ENCODE data around the gene GLDN.

Gene GLDN

DNA sequence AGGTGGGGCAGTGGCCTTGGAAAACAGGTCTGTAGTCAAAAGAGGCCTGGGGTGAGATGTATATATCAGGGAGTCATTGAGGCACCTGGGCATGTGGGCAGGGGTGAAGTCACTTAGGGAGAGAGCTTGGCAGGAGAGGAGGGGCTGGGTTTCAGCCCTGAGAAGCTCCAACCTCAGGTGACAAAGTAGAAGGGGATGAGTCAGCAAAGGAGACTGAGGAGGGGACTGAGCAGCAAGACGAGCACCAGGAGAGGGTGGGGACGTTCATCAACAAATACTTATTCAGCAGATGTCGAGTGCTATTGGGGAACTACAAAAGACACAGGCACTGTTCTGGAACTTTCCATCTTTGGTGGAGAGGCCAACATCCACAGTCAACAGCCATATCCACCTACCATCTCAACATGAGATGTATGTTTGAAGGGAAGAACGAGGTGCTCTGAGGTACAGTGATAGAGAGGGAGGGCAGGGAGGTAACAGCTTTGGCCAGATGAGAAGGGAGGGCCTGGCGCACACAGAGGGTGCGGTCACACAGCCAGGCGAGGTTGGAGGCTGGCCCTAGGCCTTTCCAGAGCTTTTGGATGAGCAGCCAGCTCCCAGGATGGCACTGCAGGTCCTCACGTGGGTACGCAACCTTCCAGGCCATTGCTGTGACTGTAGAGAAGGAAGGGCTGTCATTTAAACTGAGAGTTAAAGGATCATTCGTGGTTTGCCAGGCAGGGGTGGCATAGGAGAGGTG, 45.7 kb downstream of the GLDN start:
- TF ChIP-seq, protein P1, sequence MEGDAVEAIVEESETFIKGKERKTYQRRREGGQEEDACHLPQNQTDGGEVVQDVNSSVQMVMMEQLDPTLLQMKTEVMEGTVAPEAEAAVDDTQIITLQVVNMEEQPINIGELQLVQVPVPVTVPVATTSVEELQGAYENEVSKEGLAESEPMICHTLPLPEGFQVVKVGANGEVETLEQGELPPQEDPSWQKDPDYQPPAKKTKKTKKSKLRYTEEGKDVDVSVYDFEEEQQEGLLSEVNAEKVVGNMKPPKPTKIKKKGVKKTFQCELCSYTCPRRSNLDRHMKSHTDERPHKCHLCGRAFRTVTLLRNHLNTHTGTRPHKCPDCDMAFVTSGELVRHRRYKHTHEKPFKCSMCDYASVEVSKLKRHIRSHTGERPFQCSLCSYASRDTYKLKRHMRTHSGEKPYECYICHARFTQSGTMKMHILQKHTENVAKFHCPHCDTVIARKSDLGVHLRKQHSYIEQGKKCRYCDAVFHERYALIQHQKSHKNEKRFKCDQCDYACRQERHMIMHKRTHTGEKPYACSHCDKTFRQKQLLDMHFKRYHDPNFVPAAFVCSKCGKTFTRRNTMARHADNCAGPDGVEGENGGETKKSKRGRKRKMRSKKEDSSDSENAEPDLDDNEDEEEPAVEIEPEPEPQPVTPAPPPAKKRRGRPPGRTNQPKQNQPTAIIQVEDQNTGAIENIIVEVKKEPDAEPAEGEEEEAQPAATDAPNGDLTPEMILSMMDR (conservative IDR thresholded peaks at IDR 0.05; ENCODE audit: low read depth, low read length) = no peak
- H3K79me2 ChIP-seq (ENCODE audit: insufficient read depth, low read depth) = no peaks in the 10 kb centered on the region
- no peak overlapping the region for H3K4me2 ChIP-seq
- no peaks in the 10 kb centered on the region for H3K27me3 ChIP-seq (ENCODE audit: insufficient read depth, low read depth)
- no peak overlapping the region for H3K9ac ChIP-seq
- H3K36me3 ChIP-seq (ENCODE audit: insufficient read depth) = no peaks in the 10 kb centered on the region
- H3K4me1 ChIP-seq (ENCODE audit: low read depth, poor library complexity, severe bottlenecking) = no peaks in the 10 kb centered on the region
- no peaks in the 10 kb centered on the region for H4K20me1 ChIP-seq (ENCODE audit: insufficient read depth)
- H3K4me3 ChIP-seq (IDR thresholded peaks at IDR 0.05; ENCODE audit: insufficient read depth, low read depth, low read length) = no peak overlapping the region
- no peak overlapping the region for H2AFZ ChIP-seq (ENCODE audit: low read depth)
- H3K27ac ChIP-seq = no peak overlapping the region

DNA sequence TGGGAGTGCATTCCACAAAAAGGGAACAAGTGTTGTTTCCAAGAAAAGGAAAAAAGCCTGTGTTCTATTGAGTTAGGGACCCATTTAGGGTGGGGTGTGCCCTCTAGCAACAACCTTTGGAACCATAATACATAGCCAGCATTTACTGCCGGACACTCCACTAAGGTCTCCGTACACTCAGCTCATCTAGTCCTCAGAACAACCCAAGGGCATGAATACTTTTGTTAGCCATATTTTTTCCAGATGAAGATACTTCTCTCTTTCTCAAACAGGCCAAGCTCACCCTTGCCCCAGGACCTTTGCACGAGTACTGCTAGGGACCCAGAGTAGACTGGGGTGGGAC, 46.2 kb downstream of the GLDN start:
- Histone ChIP-seq H3K79me2 (ENCODE audit: insufficient read depth, low read depth) (no peaks in the 10 kb centered on the region), H3K27me3 (ENCODE audit: insufficient read depth, low read depth) (no peaks in the 10 kb centered on the region), H3K9ac (no peak overlapping the region), H3K4me3 (IDR thresholded peaks at IDR 0.05; ENCODE audit: insufficient read depth, low read depth, low read length) (no peak overlapping the region), H3K36me3 (ENCODE audit: insufficient read depth) (no peaks in the 10 kb centered on the region), H3K4me1 (ENCODE audit: low read depth, poor library complexity, severe bottlenecking) (no peaks in the 10 kb centered on the region), H2AFZ (ENCODE audit: low read depth) (no peak overlapping the region), H4K20me1 (ENCODE audit: insufficient read depth) (no peaks in the 10 kb centered on the region), H3K4me2 (no peak overlapping the region), H3K27ac (no peak overlapping the region)
- TF ChIP-seq, protein P1 (conservative IDR thresholded peaks at IDR 0.05; ENCODE audit: low read depth, low read length) = no peak

DNA sequence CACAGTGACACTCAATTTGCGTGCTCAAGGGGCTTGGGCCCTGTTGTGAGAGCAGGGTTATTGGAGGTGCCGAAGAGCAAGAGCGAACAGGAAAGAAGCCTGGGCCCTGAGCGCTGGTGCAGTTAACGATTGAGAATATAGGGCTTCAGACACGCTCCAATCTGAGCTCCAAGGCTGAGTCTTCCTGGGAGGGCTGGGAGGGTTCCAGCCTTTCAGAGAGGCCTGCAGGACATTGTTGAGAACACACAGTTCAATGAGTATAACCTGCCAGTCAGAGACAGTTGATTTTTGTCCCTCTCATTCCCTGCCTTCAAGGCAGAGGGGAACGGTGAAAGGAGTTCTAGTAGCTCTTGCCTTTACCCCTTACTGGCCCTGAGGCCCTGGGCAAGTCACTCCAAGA, 47.3 kb downstream of the GLDN start:
- Histone ChIP-seq H3K4me3 (IDR thresholded peaks at IDR 0.05; ENCODE audit: insufficient read depth, low read depth, low read length) (no peak overlapping the region), H2AFZ (ENCODE audit: low read depth) (no peak overlapping the region), H3K9ac (no peak overlapping the region), H3K27me3 (ENCODE audit: insufficient read depth, low read depth) (no peaks in the 10 kb centered on the region), H3K4me1 (ENCODE audit: low read depth, poor library complexity, severe bottlenecking) (no peaks in the 10 kb centered on the region), H3K36me3 (ENCODE audit: insufficient read depth) (no peaks in the 10 kb centered on the region), H3K4me2 (no peak overlapping the region), H3K79me2 (ENCODE audit: insufficient read depth, low read depth) (no peaks in the 10 kb centered on the region), H4K20me1 (ENCODE audit: insufficient read depth) (no peaks in the 10 kb centered on the region), H3K27ac (no peak overlapping the region)
- TF ChIP-seq, protein P1 (conservative IDR thresholded peaks at IDR 0.05; ENCODE audit: low read depth, low read length) = no peak

DNA sequence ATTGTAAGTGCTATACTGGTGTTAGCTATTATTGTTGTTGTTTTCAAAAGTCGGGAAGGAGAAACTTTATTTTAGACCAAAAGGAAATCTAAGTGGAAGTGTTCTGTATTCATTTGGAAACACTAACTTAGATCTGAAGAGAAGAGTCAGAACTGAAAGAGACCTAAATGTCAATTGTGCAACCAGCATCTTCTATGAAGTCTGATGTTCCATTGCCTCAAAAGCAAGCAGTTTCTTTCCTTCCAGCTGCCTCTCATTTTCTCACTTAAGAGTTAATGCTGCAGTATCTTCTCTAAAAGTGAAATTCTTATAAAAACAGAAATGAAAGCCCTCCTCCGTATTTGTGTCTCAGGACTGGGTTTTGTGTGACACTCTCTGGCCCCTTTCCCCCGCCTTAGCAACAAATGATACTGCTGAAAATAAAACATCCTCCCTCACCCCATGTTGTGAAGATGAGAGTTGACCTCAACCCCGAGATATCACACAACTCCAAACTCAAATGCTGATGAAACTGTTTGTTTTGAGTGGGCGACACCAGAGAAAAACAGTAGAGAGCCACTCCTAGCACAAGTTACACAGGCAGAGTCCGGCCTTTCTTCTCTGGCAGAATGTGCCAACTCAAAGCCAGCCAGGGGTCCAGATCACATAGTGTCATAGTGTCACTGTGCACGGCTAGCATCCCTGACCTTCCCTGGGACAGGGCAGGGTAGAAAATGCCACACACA, 48.9 kb downstream of the GLDN start:
- Histone ChIP-seq H3K9ac (no peak overlapping the region), H3K4me3 (IDR thresholded peaks at IDR 0.05; ENCODE audit: insufficient read depth, low read depth, low read length) (no peak overlapping the region), H3K27ac (no peak overlapping the region), H3K36me3 (ENCODE audit: insufficient read depth) (no peaks in the 10 kb centered on the region), H3K27me3 (ENCODE audit: insufficient read depth, low read depth) (no peaks in the 10 kb centered on the region), H3K4me2 (no peak overlapping the region), H3K79me2 (ENCODE audit: insufficient read depth, low read depth) (no peaks in the 10 kb centered on the region), H2AFZ (ENCODE audit: low read depth) (no peak overlapping the region), H4K20me1 (ENCODE audit: insufficient read depth) (no peaks in the 10 kb centered on the region), H3K4me1 (ENCODE audit: low read depth, poor library complexity, severe bottlenecking) (no peaks in the 10 kb centered on the region)
- TF ChIP-seq, protein P1 (conservative IDR thresholded peaks at IDR 0.05; ENCODE audit: low read depth, low read length) = no peak
